ENCODE data around the gene YBX2. TPM values are rescaled to one million over a fixed set of nuclear protein-coding genes. Genes with fewer than 3 reads are reported as not detected.
A peak's percentile ranks its signal among the peaks of the same experiment; 100 is the strongest.

YBX2 gene
- total and polyA plus RNA-seq, 4 experiments from 2014 or later: 0.26 to 0.39 TPM; not detected in 2

GRCh38 chr17:7312432-7313087 lies 18.1 kb upstream of the YBX2 start:
- H3K4me1 ChIP-seq (ENCODE audit: insufficient read depth, low read length): peaks cover 62% of the 10 kb centered on the region
- ChIA-PET POLR2A (ENCODE audit: partially characterized antibody) (interaction anchor here (0.9 to 9.3 kb wide), 11 partner anchors 12 to 533 kb away, joined by 3 to 187 read pairs (median 5); partner anchors contain the start of genes ACAP1, NEURL4 and TMEM256), CTCF (ENCODE audit: partially characterized antibody) (interaction anchor here (1.5 to 4.2 kb wide), 3 partner anchors 17 to 24 kb away, joined by 4 to 21 read pairs (median 5); partner anchors contain the start of gene ACAP1)
- Mint-ChIP-seq H3K9me3 (peaks cover 0 to 7% (median 0%) of the 10 kb centered on the region in 8 donors), H3K4me3 (peak overlapping the region in 5 of 8 donors; percentile 48 to 79 (median 67)), H3K27ac (peak overlapping the region; percentile 78 to 96 (median 88)), H3K4me1 (peaks cover 41 to 78% (median 58%) of the 10 kb centered on the region in 4 donors), H3K27me3 (no peaks in the 10 kb centered on the region), H3K36me3 (peaks cover 52 to 75% of the 10 kb centered on the region in 2 donors)
- H3K9me3 ChIP-seq (ENCODE audit: control insufficient read depth in 1 of 2, low read length in 2 of 2): no peaks in the 10 kb centered on the region
- no peak overlapping the region for H3K4me3 ChIP-seq (ENCODE audit: low read length in 2 of 2)
- intact Hi-C loops (cut with micrococcal nuclease): no loop called here
- H3K27ac ChIP-seq (ENCODE audit: low read depth, low read length): peak overlapping the region; percentile 83
- H3K36me3 ChIP-seq (ENCODE audit: insufficient read depth, low read length): peaks cover 55% of the 10 kb centered on the region
- DNase-seq: no peak
- H3K27me3 ChIP-seq (ENCODE audit: insufficient read depth, low read length): no peaks in the 10 kb centered on the region

DNA sequence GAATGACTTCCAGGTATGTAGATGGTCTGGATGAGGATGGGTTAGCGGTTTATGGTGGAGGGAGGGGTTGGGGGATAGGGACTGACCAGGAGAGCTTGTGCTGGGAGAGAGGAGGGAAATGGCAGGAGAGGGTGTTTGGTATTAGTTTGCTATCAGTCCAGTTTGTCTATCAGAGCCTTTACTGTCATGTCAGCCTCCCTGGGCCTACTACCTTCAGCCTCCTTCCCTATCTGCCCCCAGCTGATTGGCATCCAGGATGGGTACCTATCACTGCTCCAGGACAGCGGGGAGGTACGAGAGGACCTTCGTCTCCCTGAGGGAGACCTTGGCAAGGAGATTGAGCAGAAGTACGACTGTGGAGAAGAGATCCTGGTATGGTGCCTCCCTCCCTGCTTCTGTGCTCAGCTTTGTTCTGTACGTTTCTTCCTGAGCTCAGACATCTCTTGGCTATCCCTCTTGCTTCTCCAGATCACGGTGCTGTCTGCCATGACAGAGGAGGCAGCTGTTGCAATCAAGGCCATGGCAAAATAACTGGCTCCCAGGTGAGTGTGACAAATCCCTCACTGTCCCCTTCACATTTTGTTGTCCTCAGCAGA lies 16.8 kb upstream of the YBX2 start:
- CTCF ChIA-PET (ENCODE audit: partially characterized antibody): interaction anchor here (1.2 to 1.6 kb wide), 3 partner anchors 10 to 24 kb away, joined by 5 to 6 read pairs (median 5); partner anchors contain the start of gene ACAP1
- no peak for DNase-seq
- Mint-ChIP-seq H3K4me3 (peak overlapping the region in 4 of 8 donors; percentile 48 to 96 (median 84)), H3K27ac (peak overlapping the region; percentile 97 to 100 (median 99)), H3K27me3 (peaks cover 0 to 4% of the 10 kb centered on the region in 2 donors), H3K4me1 (peaks cover 40 to 84% (median 60%) of the 10 kb centered on the region in 4 donors), H3K36me3 (peaks cover 49 to 74% of the 10 kb centered on the region in 2 donors), H3K9me3 (peaks cover 0 to 7% (median 0%) of the 10 kb centered on the region in 8 donors)
- H3K27me3 ChIP-seq (ENCODE audit: insufficient read depth, low read length): no peaks in the 10 kb centered on the region
- no peaks in the 10 kb centered on the region for H3K9me3 ChIP-seq (ENCODE audit: control insufficient read depth in 1 of 2, low read length in 2 of 2)
- peaks cover 49% of the 10 kb centered on the region for H3K36me3 ChIP-seq (ENCODE audit: insufficient read depth, low read length)
- peaks cover 62% of the 10 kb centered on the region for H3K4me1 ChIP-seq (ENCODE audit: insufficient read depth, low read length)
- POLR2A ChIA-PET (ENCODE audit: partially characterized antibody): interaction anchor here (0.5 to 9.3 kb wide), 10 partner anchors 10 to 845 kb away, joined by 3 to 187 read pairs (median 8); partner anchors contain the start of genes ACAP1, GABARAP and NEURL4
- H3K27ac ChIP-seq (ENCODE audit: low read depth, low read length): peak overlapping the region; percentile 100
- no peak overlapping the region for H3K4me3 ChIP-seq (ENCODE audit: low read length in 2 of 2)
- intact Hi-C loops (cut with micrococcal nuclease): no loop called here

DNA sequence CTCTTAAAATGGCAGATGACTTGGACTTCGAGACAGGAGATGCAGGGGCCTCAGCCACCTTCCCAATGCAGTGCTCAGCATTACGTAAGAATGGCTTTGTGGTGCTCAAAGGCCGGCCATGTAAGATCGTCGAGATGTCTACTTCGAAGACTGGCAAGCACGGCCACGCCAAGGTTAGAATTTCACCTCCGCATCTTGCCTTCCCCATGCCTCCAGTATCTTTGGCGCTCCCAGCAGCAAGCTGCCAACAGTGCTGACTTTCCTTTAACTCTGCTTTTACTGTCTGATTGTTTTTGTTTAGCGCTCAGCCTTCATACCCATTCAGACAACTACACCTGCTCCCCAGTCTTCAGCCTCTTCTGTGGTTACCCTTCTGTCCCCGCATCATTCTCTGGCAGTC lies 15.2 kb upstream of the YBX2 start:
- Histone ChIP-seq H3K4me3 (ENCODE audit: low read length in 2 of 2) (peak overlapping the region; percentile 34 to 85), H3K27me3 (ENCODE audit: insufficient read depth, low read length) (no peaks in the 10 kb centered on the region), H3K27ac (ENCODE audit: low read depth, low read length) (peak overlapping the region; percentile 100), H3K9me3 (ENCODE audit: control insufficient read depth in 1 of 2, low read length in 2 of 2) (no peaks in the 10 kb centered on the region), H3K4me1 (ENCODE audit: insufficient read depth, low read length) (peaks cover 58% of the 10 kb centered on the region), H3K36me3 (ENCODE audit: insufficient read depth, low read length) (peaks cover 49% of the 10 kb centered on the region)
- DNase-seq: peak in 1 of 5 donors; percentile 46
- intact Hi-C loops (cut with micrococcal nuclease): loop anchor here (2.0 to 5.0 kb wide), 3 partner anchors 27 to 377 kb away; partner anchors contain the start of genes ACAP1, KCTD11 and TP53
- peak overlapping the region; percentile 97 to 100 (median 99) for H3K27ac Mint-ChIP-seq
- POLR2A ChIA-PET (ENCODE audit: partially characterized antibody): interaction anchor here (0.9 to 9.3 kb wide), 17 partner anchors 8 to 847 kb away, joined by 3 to 187 read pairs (median 5); partner anchors contain the start of genes ACAP1, DVL2, GABARAP and MPDU1
- H3K36me3 Mint-ChIP-seq: peaks cover 49 to 66% of the 10 kb centered on the region in 2 donors
- H3K4me3 Mint-ChIP-seq: peak overlapping the region; percentile 88 to 97 (median 94)
- CTCF ChIA-PET (ENCODE audit: partially characterized antibody): interaction anchor here (0.9 to 2.9 kb wide), 5 partner anchors 13 to 128 kb away, joined by 3 to 14 read pairs (median 4); partner anchors contain the start of gene ACAP1
- H3K9me3 Mint-ChIP-seq: peaks cover 0 to 7% (median 0%) of the 10 kb centered on the region in 8 donors
- peaks cover 40 to 71% (median 53%) of the 10 kb centered on the region in 4 donors for H3K4me1 Mint-ChIP-seq
- H3K27me3 Mint-ChIP-seq: peaks cover 0 to 4% of the 10 kb centered on the region in 2 donors

DNA sequence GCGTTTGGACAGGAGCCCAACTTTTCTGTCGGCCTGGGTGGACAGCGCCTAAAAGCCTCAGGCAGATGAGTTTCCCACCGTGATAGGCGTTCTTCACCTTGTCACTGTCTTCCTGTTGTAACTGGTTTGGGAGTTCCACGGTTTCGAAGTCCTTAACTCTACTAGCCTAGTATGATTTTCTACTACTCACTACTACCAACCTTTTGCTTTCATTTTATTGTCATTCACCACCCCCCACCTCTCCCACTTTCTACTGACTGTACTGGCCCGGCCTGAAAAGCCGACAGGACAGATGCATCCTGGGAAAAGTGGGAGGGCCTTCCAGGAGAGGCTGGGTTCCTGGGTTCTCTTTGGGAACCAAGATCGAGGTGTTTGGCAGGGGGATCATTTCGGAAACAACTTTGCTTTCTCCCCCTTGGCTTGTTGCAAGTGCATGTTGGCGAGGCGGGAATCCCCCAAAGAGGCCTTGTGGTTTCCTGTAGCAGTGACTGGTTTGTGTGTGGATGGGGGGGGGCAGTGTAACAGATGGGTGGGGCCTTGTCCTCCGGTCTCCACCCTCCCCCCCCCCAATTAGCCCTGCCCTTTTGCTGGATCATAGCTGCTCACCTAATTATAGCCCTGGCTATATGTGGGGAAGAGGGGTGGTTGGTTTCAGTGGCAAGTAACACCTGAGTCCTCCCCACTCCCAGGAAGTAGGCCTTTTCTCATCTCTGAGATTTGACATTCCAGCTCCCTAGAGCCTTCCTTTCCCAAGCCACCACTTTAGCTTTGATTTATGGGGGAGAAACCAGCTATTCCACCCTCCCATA lies 14.4 kb upstream of the YBX2 start:
- Mint-ChIP-seq H3K4me1 (peaks cover 36 to 63% (median 46%) of the 10 kb centered on the region in 4 donors), H3K36me3 (peaks cover 42 to 58% of the 10 kb centered on the region in 2 donors), H3K27ac (peak overlapping the region; percentile 97 to 100 (median 99)), H3K27me3 (peaks cover 0 to 4% of the 10 kb centered on the region in 2 donors), H3K9me3 (peaks cover 0 to 1% (median 0%) of the 10 kb centered on the region in 8 donors), H3K4me3 (peak overlapping the region; percentile 88 to 97 (median 94))
- Histone ChIP-seq H3K27ac (ENCODE audit: low read depth, low read length) (peak overlapping the region; percentile 100), H3K36me3 (ENCODE audit: insufficient read depth, low read length) (peaks cover 45% of the 10 kb centered on the region), H3K4me3 (ENCODE audit: low read length in 2 of 2) (peak overlapping the region; percentile 37 to 85), H3K4me1 (ENCODE audit: insufficient read depth, low read length) (peaks cover 50% of the 10 kb centered on the region), H3K9me3 (ENCODE audit: control insufficient read depth in 1 of 2, low read length in 2 of 2) (no peaks in the 10 kb centered on the region), H3K27me3 (ENCODE audit: insufficient read depth, low read length) (no peaks in the 10 kb centered on the region)
- intact Hi-C loops (cut with micrococcal nuclease): loop anchor here (2.0 to 5.0 kb wide), 3 partner anchors 28 to 378 kb away; partner anchors contain the start of genes ACAP1, KCTD11 and TP53
- peak; percentile 92 to 99 (median 93) for DNase-seq
- POLR2A ChIA-PET (ENCODE audit: partially characterized antibody): interaction anchor here (0.7 to 9.3 kb wide), 23 partner anchors 9 to 378 kb away, joined by 3 to 187 read pairs (median 4); partner anchors contain the start of genes ACAP1, DVL2, GABARAP and MPDU1
- CTCF ChIA-PET (ENCODE audit: partially characterized antibody): interaction anchor here (1.2 to 2.9 kb wide), 3 partner anchors 12 to 36 kb away, joined by 4 to 14 read pairs (median 8); partner anchors contain the start of gene ACAP1

GRCh38 chr17:7307686-7308624 lies 13.5 kb upstream of the YBX2 start:
- POLR2A ChIA-PET (ENCODE audit: partially characterized antibody): interaction anchor here (0.7 to 9.3 kb wide), 15 partner anchors 12 to 378 kb away, joined by 3 to 187 read pairs (median 5); partner anchors contain the start of genes ACAP1, GABARAP, MPDU1 and NEURL4
- Mint-ChIP-seq H3K27me3 (peaks cover 0 to 4% of the 10 kb centered on the region in 2 donors), H3K36me3 (peaks cover 35 to 49% of the 10 kb centered on the region in 2 donors), H3K4me1 (peaks cover 33 to 55% (median 41%) of the 10 kb centered on the region in 4 donors), H3K27ac (peak overlapping the region; percentile 99 to 100 (median 99)), H3K4me3 (peak overlapping the region; percentile 93 to 97 (median 95)), H3K9me3 (peaks cover 0 to 1% (median 0%) of the 10 kb centered on the region in 8 donors)
- CTCF ChIA-PET (ENCODE audit: partially characterized antibody): interaction anchor here (2.4 to 2.9 kb wide), 2 partner anchors 11 to 28 kb away, joined by 8 to 14 read pairs; partner anchors contain the start of gene ACAP1
- H3K4me3 ChIP-seq (ENCODE audit: low read length in 2 of 2): peak overlapping the region; percentile 37 to 85
- H3K4me1 ChIP-seq (ENCODE audit: insufficient read depth, low read length): peaks cover 42% of the 10 kb centered on the region
- H3K27me3 ChIP-seq (ENCODE audit: insufficient read depth, low read length): no peaks in the 10 kb centered on the region
- H3K36me3 ChIP-seq (ENCODE audit: insufficient read depth, low read length): peaks cover 36% of the 10 kb centered on the region
- H3K27ac ChIP-seq (ENCODE audit: low read depth, low read length): peak overlapping the region; percentile 100
- DNase-seq: peak in 3 of 5 donors; percentile 72 to 75 (median 73)
- H3K9me3 ChIP-seq (ENCODE audit: control insufficient read depth in 1 of 2, low read length in 2 of 2): no peaks in the 10 kb centered on the region
- intact Hi-C loops (cut with micrococcal nuclease): loop anchor here (1.0 to 5.0 kb wide), 14 partner anchors 7 to 527 kb away; partner anchors contain the start of genes ACAP1, ELP5, FXR2 and GPS2

All from CD4-positive, alpha-beta memory T cell (primary cell).